Panc1 (cell line): ENCODE data around the gene PTPRK.

ENCODE experiments used
- CTCF ChIP-seq: fragments of 450-650 bp; IDR thresholded peaks from 2 replicates; pipeline ENCODE4 v1.5.1; 2017; ENCODE audit warnings: mild to moderate bottlenecking
- POLR2AphosphoS5 ChIP-seq: IDR thresholded peaks from 2 replicates; pipeline ENCODE4 v1.6.1; 2012; ENCODE audit warnings: mild to moderate bottlenecking, low read depth, low read length, moderate library complexity
- REST ChIP-seq, 2 experiments: IDR thresholded peaks; 2 replicates each; pipeline ENCODE4 v1.6.1; 2011 to 2012; ENCODE audit warnings: low read depth in 2 of 2, control low read depth in 1 of 2, low read length in 1 of 2, mild to moderate bottlenecking in 1 of 2, moderate library complexity in 1 of 2; ENCODE audit not compliant: insufficient read depth in 1 of 2
- SIN3A ChIP-seq: IDR thresholded peaks from 2 replicates; pipeline ENCODE4 v1.6.1; 2012; ENCODE audit warnings: low read depth, mild to moderate bottlenecking, low read length, moderate library complexity, borderline replicate concordance; ENCODE audit not compliant: insufficient read depth
- TCF7L2 ChIP-seq: IDR thresholded peaks from 2 replicates; pipeline ENCODE4 v1.6.1; 2011; ENCODE audit warnings: mild to moderate bottlenecking, low read depth, low read length, inconsistent platforms

GRCh38 chr6:128282961-128283360 lies 237.4 kb downstream of the PTPRK start:
- no peak for TF ChIP-seq CTCF
- TF ChIP-seq SIN3A, result no peak
- TF ChIP-seq REST (IDR thresholded peaks at IDR 0.05; ENCODE audit: insufficient read depth in 1 of 2, low read depth in 2 of 2, low read length in 1 of 2), result no peak
- no peak for TF ChIP-seq POLR2AphosphoS5
- no peak for TF ChIP-seq TCF7L2
